Calu3 (cell line): Measurements from ENCODE around the gene GSE1. TPM values are rescaled to one million over a fixed set of nuclear protein-coding genes. Genes with fewer than 3 reads are reported as not detected.

ENCODE experiments used
- BruUV-seq: library from RNA; stranded (reverse); fragments of 400-500 nt; replicated peaks from 2 replicates; lab custom pipeline; 2021; lab: Mats Ljungman, UMichigan
- CTCF ChIA-PET: fragments of 300-600 bp; sonication (Branson Sonifier 250); formaldehyde crosslinking; loops from one replicate; lab custom pipeline; 2022; ENCODE audit warnings: antibody characterized with exemption; lab: Charles Lee
- DNase-seq: peaks from one replicate; pipeline ENCODE4 v3.0.0; 2022
- H3K27ac Mint-ChIP-seq: one replicate; pipeline ENCODE4 v1.8.0; 2022; ENCODE audit warnings: mixed read lengths; ENCODE audit not compliant: unreplicated experiment
- H3K27me3 Mint-ChIP-seq: one replicate; pipeline ENCODE4 v1.8.0; 2022; ENCODE audit warnings: mixed read lengths; ENCODE audit not compliant: unreplicated experiment
- H3K36me3 Mint-ChIP-seq: one replicate; pipeline ENCODE4 v1.8.0; 2022; ENCODE audit warnings: mild to moderate bottlenecking, moderate library complexity, mixed read lengths; ENCODE audit not compliant: insufficient read depth, unreplicated experiment
- H3K4me1 Mint-ChIP-seq: one replicate; pipeline ENCODE4 v1.8.0; 2022; ENCODE audit warnings: mild to moderate bottlenecking, low read depth, mixed read lengths; ENCODE audit not compliant: unreplicated experiment
- H3K4me3 Mint-ChIP-seq: one replicate; pipeline ENCODE4 v1.8.0; 2022; ENCODE audit warnings: mild to moderate bottlenecking, low read depth, moderate library complexity, mixed read lengths; ENCODE audit not compliant: unreplicated experiment
- H3K9me3 Mint-ChIP-seq: one replicate; pipeline ENCODE4 v1.8.0; 2022; ENCODE audit warnings: low read depth, mixed read lengths; ENCODE audit not compliant: unreplicated experiment
- intact Hi-C: fragments of 100-400 bp; cut with micrococcal nuclease; formaldehyde crosslinking; loops from one replicate; pipeline ENCODE4 v1.10.0; 2022; ENCODE audit not compliant: unreplicated experiment
- total RNA-seq: library from RNA; stranded (reverse); gene quantifications from 2 replicates; pipeline ENCODE4 v1.2.3, GENCODE V29; 2022
- TF ChIP-seq, protein P1 (sequence below): fragments of 200-600 bp; IDR thresholded peaks from one replicate; pipeline ENCODE4 v1.8.0; 2022; ENCODE audit warnings: antibody characterized with exemption; ENCODE audit not compliant: unreplicated experiment

Gene GSE1
- total RNA-seq, 1 experiment from 2014 or later: 45.3 TPM

DNA sequence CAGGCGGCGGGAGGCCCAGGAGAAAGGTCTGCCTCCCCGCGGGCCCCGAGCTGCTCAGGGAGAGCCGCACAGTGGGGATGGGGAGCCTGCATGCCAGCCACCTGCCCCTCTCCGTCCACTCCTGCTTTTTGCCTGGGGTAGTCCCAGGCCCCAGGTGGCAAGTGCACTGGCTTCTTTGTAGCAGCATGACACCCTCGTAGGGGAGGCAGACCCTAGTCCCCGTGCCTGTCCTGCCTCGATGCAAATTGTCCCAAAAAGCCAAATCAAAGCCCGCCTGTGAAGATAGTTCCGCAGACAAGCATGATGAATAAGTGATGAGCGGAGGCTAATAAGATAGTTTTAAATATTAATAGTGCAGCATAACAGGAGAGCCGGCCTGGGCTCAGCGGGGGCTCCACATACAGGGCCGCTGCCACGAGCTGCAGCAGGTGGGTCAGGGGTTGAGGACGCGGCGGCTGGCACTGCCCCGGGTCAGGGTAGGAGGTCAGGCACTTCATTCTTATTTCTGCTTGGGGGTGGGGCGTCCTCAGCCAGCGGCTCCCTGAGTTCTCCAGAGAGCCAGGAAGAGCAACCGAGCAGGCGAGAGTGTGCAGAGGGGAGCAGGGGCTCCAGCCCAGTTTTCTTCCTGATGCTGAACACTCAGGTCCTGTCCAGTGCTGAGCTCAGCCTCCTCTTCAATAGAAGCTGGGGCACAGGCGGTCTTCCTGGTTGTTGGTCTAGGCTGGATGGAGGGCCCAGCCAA, 48.8 kb downstream of the GSE1 start:
- H3K4me3 Mint-ChIP-seq: no peak overlapping the region
- no peak overlapping the region for H3K27ac Mint-ChIP-seq
- H3K36me3 Mint-ChIP-seq: peaks cover 38% of the 10 kb centered on the region
- CTCF ChIA-PET: no interaction called here
- TF ChIP-seq, protein P1, sequence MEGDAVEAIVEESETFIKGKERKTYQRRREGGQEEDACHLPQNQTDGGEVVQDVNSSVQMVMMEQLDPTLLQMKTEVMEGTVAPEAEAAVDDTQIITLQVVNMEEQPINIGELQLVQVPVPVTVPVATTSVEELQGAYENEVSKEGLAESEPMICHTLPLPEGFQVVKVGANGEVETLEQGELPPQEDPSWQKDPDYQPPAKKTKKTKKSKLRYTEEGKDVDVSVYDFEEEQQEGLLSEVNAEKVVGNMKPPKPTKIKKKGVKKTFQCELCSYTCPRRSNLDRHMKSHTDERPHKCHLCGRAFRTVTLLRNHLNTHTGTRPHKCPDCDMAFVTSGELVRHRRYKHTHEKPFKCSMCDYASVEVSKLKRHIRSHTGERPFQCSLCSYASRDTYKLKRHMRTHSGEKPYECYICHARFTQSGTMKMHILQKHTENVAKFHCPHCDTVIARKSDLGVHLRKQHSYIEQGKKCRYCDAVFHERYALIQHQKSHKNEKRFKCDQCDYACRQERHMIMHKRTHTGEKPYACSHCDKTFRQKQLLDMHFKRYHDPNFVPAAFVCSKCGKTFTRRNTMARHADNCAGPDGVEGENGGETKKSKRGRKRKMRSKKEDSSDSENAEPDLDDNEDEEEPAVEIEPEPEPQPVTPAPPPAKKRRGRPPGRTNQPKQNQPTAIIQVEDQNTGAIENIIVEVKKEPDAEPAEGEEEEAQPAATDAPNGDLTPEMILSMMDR: no peak
- no peaks in the 10 kb centered on the region for H3K27me3 Mint-ChIP-seq
- no peak for DNase-seq
- H3K9me3 Mint-ChIP-seq: no peaks in the 10 kb centered on the region
- intact Hi-C loops: no loop called here
- BruUV-seq: no TSS peak
- H3K4me1 Mint-ChIP-seq: no peaks in the 10 kb centered on the region

DNA sequence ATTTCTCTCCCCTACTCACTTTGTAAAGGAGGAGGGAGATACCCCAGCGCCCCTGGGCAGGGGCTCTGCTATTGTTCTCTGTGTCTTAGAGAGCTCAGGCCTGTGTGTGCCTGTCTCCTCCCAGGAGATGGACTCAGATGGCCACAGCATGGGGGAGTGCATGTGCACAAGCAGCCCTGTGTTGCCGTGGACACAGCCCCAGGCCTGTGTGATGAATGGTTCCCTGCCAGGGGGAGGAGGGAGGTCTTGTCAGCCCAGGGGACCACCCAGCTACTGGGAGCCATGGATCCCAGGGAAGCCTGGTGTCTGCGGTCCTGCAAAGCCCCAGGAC, 49.3 kb downstream of the GSE1 start:
- Mint-ChIP-seq H3K36me3 (peaks cover 37% of the 10 kb centered on the region), H3K4me3 (no peak overlapping the region), H3K9me3 (no peaks in the 10 kb centered on the region), H3K4me1 (no peaks in the 10 kb centered on the region), H3K27ac (no peak overlapping the region), H3K27me3 (no peaks in the 10 kb centered on the region)
- CTCF ChIA-PET: no interaction called here
- BruUV-seq: no TSS peak
- no peak for DNase-seq
- TF ChIP-seq, protein P1: no peak
- intact Hi-C loops: no loop called here

DNA sequence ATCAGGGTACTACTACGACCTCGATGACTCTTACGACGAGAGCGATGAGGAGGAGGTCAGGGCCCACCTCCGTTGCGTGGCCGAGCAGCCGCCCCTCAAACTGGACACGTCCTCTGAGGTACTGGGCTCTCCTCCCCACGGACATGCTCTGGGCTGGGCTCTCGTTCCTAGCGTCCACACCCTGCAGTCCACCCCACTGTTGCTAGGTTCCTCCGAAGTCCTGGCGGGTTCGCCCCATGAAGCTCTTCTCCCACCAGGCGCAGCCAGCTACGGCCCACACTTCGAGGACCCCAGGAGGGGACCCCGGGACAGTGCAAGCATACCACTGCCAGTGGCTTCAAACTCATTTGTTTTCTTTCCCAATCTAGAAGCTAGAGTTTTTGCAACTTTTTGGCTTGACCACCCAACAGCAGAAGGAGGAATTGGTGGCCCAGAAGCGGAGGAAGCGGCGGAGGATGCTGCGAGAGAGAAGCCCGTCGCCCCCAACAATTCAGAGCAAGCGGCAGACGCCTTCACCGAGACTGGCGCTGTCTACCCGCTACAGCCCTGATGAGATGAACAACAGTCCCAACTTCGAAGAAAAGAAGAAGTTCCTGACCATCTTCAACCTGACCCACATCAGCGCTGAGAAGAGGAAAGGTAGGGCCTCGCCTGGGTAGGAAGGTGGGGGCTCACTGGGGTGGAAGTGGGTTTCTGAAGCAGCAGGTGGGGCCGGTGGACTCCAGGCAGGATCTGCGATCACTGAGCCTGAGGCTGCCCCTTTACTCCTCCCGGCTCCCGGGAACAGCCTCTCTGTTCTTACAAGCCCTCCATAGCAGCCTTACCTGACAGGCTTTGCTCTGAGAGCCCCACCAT, 50.1 kb downstream of the GSE1 start:
- no peaks in the 10 kb centered on the region for H3K27me3 Mint-ChIP-seq
- H3K4me1 Mint-ChIP-seq: no peaks in the 10 kb centered on the region
- H3K9me3 Mint-ChIP-seq: no peaks in the 10 kb centered on the region
- no TSS peak for BruUV-seq
- no peak for DNase-seq
- peaks cover 36% of the 10 kb centered on the region for H3K36me3 Mint-ChIP-seq
- CTCF ChIA-PET: no interaction called here
- no peak overlapping the region for H3K27ac Mint-ChIP-seq
- intact Hi-C loops: no loop called here
- H3K4me3 Mint-ChIP-seq: no peak overlapping the region
- TF ChIP-seq, protein P1: no peak

DNA sequence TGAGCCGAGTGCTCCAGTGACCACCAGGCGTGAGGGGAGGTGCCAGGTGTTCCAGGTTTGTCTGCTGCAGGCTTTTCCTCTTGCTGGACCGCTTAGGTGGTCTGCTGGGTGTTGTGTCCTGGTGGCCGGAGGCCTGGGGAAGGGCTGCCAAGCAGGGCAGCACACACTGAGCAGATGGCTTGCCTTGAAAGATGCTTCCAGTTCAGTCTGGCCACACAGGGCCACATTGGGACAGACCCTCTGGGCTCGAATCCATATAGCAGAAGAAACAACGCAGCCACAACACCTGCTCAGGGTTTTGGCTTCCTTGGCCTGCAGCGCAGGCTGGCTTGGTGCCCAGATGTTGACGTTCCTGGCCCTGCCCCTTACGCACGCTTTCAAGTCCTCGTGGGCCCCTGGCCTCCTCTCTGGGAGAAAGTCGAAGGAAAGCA, 50.8 kb downstream of the GSE1 start:
- TF ChIP-seq, protein P1: no peak
- DNase-seq: no peak
- Mint-ChIP-seq H3K9me3 (no peaks in the 10 kb centered on the region), H3K36me3 (peaks cover 29% of the 10 kb centered on the region), H3K27ac (no peak overlapping the region), H3K4me1 (no peaks in the 10 kb centered on the region), H3K4me3 (no peak overlapping the region), H3K27me3 (no peaks in the 10 kb centered on the region)
- CTCF ChIA-PET: no interaction called here
- BruUV-seq: no TSS peak
- intact Hi-C loops: no loop called here
